Sigmoid colon (tissue), 4 donors: Measurements from ENCODE around the gene INVS.

Source experiments
- CTCF ChIP-seq, 4 experiments: fragments of 450-650 bp in 3 of 4; fragments of 200-600 bp in 1 of 4; IDR thresholded peaks; one replicate each; pipeline ENCODE4 v1.5.1; 2016 to 2019; ENCODE audit warnings: antibody characterized with exemption in 4 of 4, mild to moderate bottlenecking in 3 of 4, moderate library complexity in 2 of 4
- EP300 ChIP-seq, 4 donors: sonication (generic); formaldehyde crosslinking; IDR thresholded peaks; one replicate each; pipeline ENCODE4 v1.6.1; 2017; ENCODE audit warnings: antibody characterized with exemption in 4 of 4
- POLR2AphosphoS5 ChIP-seq, 4 donors: sonication (generic); formaldehyde crosslinking; IDR thresholded peaks; one replicate each; pipeline ENCODE4 v1.6.1; 2017; ENCODE audit warnings: antibody characterized with exemption in 4 of 4

GRCh38 chr9:100315561-100315960 lies 216.5 kb downstream of the INVS start:
- TF ChIP-seq CTCF (IDR thresholded peaks at IDR 0.05) (no peak), POLR2AphosphoS5 (IDR thresholded peaks at IDR 0.05) (no peak), EP300 (IDR thresholded peaks at IDR 0.05) (no peak)
